PC-3 (cell line): ENCODE measurements around the gene EVA1B. TPM values are rescaled to one million over a fixed set of nuclear protein-coding genes. Genes with fewer than 3 reads are reported as not detected.

Source experiments
- ATAC-seq: fragments of 200-7000 bp; cut with Tn5 transposase; 2 replicates; pipeline ENCODE4 v1.9.1; 2020; ENCODE audit warnings: mild to moderate bottlenecking, moderate library complexity
- BruUV-seq: library from RNA; stranded (reverse); fragments of 400-500 nt; replicated peaks from 2 replicates; lab custom pipeline; 2021; lab: Mats Ljungman, UMichigan
- CTCF ChIA-PET: fragments of 300-600 bp; sonication (Branson Sonifier 250); formaldehyde crosslinking; loops from one replicate; lab custom pipeline; 2022; ENCODE audit warnings: antibody characterized with exemption; lab: Charles Lee
- POLR2A ChIA-PET: fragments of 300-600 bp; sonication (Branson Sonifier 250); formaldehyde crosslinking; loops from one replicate; lab custom pipeline; 2022; ENCODE audit warnings: antibody characterized with exemption; ENCODE audit not compliant: unreplicated experiment; lab: Charles Lee
- DNase-seq: peaks from one replicate; pipeline ENCODE4 v3.0.0-alpha.2; 2015
- H2AFZ ChIP-seq: fragments of 300-600 bp; sonication (generic); 2 replicates; pipeline ENCODE4 v1.6.0; 2016; ENCODE audit warnings: antibody characterized with exemption, low read length
- H3F3A ChIP-seq: fragments of 300-600 bp; sonication (generic); one replicate; pipeline ENCODE4 v1.6.0; 2017; ENCODE audit warnings: antibody characterized with exemption, low read length, control low read depth, mild to moderate bottlenecking; ENCODE audit not compliant: unreplicated experiment
- H3K27ac ChIP-seq: fragments of 300-600 bp; sonication (generic); 2 replicates; pipeline ENCODE4 v1.5.1; 2016; ENCODE audit warnings: mild to moderate bottlenecking, low read length
- H3K27me3 ChIP-seq: fragments of 300-600 bp; sonication (generic); 2 replicates; pipeline ENCODE4 v1.6.1; 2016; ENCODE audit warnings: low read length, mixed read lengths
- H3K36me3 ChIP-seq: fragments of 300-600 bp; sonication (generic); 2 replicates; pipeline ENCODE4 v1.6.1; 2016; ENCODE audit warnings: low read depth, mixed run types, low read length, mixed read lengths
- H3K4me1 ChIP-seq: fragments of 300-600 bp; sonication (generic); 2 replicates; pipeline ENCODE4 v1.5.1; 2016; ENCODE audit warnings: low read length; ENCODE audit not compliant: insufficient read depth
- H3K4me2 ChIP-seq: fragments of 300-600 bp; sonication (generic); 2 replicates; pipeline ENCODE4 v1.6.0; 2016; ENCODE audit warnings: low read length
- H3K4me3 ChIP-seq: fragments of 300-600 bp; sonication (generic); 2 replicates; pipeline ENCODE4 v1.5.1; 2016; ENCODE audit warnings: mild to moderate bottlenecking, low read length, mixed read lengths
- H3K79me2 ChIP-seq: fragments of 300-600 bp; sonication (generic); 2 replicates; pipeline ENCODE4 v1.6.1; 2017; ENCODE audit warnings: low read length, mixed read lengths
- H3K9ac ChIP-seq: fragments of 300-600 bp; sonication (generic); 2 replicates; pipeline ENCODE4 v1.6.0; 2016; ENCODE audit warnings: mild to moderate bottlenecking, low read length
- H3K9me2 ChIP-seq: fragments of 300-600 bp; sonication (generic); replicated peaks from 2 replicates; pipeline ENCODE4 v1.6.1; 2016; ENCODE audit warnings: mixed run types, low read length, mixed read lengths
- H3K9me3 ChIP-seq: fragments of 300-600 bp; sonication (generic); 2 replicates; pipeline ENCODE4 v1.6.1; 2016; ENCODE audit warnings: low read length, mixed read lengths
- H4K20me1 ChIP-seq: fragments of 300-600 bp; sonication (generic); 2 replicates; pipeline ENCODE4 v1.6.1; 2016; ENCODE audit warnings: low read length, mixed read lengths
- EZH2 ChIP-seq: fragments of 300-600 bp; sonication (generic); IDR thresholded peaks from one replicate; pipeline ENCODE4 v1.6.1; 2017; ENCODE audit warnings: antibody characterized with exemption, mild to moderate bottlenecking, low read length; ENCODE audit not compliant: unreplicated experiment
- EZH2phosphoT487 ChIP-seq: fragments of 300-600 bp; sonication (generic); IDR thresholded peaks from 2 replicates; pipeline ENCODE4 v1.6.1; 2018; ENCODE audit warnings: mild to moderate bottlenecking, antibody characterized with exemption, low read length, borderline replicate concordance
- intact Hi-C: fragments of 100-400 bp; cut with micrococcal nuclease; formaldehyde crosslinking; loops from 2 replicates; pipeline ENCODE4 v1.9.0; 2023
- total RNA-seq: library from RNA; depleted of rRNA; stranded (reverse); fragments of >200 nt; gene quantifications from 2 replicates; pipeline ENCODE4 v1.2.3, GENCODE V29; 2014
- TF ChIP-seq, protein P1 (sequence below): fragments of 300-600 bp; sonication (generic); conservative IDR thresholded peaks from 2 replicates; pipeline ENCODE4 v1.5.1; 2017; ENCODE audit warnings: antibody characterized with exemption, low read depth, mild to moderate bottlenecking, low read length

The EVA1B gene
- total RNA-seq, 1 experiment from 2014 or later, result 89.1 TPM

DNA sequence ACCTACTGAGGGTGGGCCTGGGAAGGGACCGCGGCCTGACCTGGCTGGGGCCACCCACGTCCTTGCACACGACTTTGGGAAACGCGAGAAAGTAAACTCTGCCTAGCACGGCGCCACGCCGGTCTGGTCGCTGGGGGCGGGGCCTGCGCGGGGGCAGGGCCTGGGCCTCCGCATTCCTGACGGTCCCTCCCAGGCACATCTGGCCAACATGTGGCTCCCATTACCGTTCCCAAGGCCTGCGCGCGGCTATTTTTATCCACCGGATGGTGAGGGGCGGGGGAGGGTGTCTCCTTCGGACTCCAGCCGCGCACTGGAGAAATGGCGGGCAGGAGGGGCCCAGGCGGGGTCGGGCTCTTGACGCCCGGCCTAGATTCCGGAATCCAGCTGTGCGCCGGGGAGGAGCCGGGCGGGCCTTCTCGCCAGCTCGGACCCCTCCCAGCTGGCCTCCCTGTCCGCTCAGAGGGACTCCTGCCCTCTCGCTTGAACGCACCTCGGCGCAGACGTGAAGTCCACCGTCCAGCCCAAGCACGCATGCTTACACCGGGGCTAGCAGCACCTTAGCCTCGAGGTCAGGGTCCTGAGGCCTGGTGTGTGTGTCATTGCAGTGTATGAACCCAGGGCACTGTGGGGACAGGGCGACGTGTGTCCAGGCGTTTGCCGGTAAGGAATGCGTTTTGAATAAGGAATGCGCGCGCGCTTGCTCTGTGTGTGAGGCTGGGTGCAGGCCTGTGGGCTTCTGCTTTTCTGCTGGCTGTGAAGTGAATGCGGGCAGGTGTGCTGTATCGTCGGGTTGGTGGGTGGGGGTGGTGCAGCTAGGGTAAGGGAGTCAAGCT lies 2.1 kb downstream of the EVA1B start:
- no peak overlapping the region for H3K9ac ChIP-seq
- intact Hi-C loops, result no loop called here
- H3F3A ChIP-seq, result no peaks in the 10 kb centered on the region
- ChIA-PET POLR2A (no interaction called here), CTCF (interaction anchor here (0.6 kb wide), 1 partner anchor 21 kb away, joined by 3 read pairs; no protein-coding TSS in a partner anchor)
- H3K4me1 ChIP-seq, result peaks cover 9% of the 10 kb centered on the region
- DNase-seq (no peak), ATAC-seq (no peak)
- no peak overlapping the region for H3K4me3 ChIP-seq
- TF ChIP-seq EZH2phosphoT487, result no peak
- no peak for TF ChIP-seq EZH2
- TF ChIP-seq, protein P1, sequence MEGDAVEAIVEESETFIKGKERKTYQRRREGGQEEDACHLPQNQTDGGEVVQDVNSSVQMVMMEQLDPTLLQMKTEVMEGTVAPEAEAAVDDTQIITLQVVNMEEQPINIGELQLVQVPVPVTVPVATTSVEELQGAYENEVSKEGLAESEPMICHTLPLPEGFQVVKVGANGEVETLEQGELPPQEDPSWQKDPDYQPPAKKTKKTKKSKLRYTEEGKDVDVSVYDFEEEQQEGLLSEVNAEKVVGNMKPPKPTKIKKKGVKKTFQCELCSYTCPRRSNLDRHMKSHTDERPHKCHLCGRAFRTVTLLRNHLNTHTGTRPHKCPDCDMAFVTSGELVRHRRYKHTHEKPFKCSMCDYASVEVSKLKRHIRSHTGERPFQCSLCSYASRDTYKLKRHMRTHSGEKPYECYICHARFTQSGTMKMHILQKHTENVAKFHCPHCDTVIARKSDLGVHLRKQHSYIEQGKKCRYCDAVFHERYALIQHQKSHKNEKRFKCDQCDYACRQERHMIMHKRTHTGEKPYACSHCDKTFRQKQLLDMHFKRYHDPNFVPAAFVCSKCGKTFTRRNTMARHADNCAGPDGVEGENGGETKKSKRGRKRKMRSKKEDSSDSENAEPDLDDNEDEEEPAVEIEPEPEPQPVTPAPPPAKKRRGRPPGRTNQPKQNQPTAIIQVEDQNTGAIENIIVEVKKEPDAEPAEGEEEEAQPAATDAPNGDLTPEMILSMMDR, result no peak
- H3K27ac ChIP-seq, result no peak overlapping the region
- no peak overlapping the region for H3K4me2 ChIP-seq
- no peaks in the 10 kb centered on the region for H3K36me3 ChIP-seq
- no peaks in the 10 kb centered on the region for H3K79me2 ChIP-seq
- no peaks in the 10 kb centered on the region for H3K9me3 ChIP-seq
- H3K27me3 ChIP-seq, result no peaks in the 10 kb centered on the region
- no TSS peak for BruUV-seq
- no peaks in the 10 kb centered on the region for H3K9me2 ChIP-seq
- H2AFZ ChIP-seq, result no peak overlapping the region
- H4K20me1 ChIP-seq, result no peaks in the 10 kb centered on the region

DNA sequence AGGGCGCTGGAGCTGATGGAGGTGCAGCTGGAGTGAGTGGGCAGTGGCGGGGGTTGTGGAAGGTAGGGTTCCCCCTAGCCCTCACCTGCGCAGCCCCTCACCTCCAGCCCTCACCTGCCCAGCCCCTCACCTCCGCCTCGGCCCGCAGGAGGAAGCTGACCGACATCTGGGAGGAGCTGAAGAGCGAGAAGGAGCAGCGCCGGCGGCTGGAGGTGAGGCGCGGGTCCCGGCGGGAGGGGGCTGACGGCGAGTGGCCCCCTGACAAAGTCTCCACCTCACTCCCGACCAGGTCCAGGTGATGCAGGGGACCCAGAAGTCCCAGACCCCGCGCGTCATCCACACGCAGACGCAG lies 2.7 kb downstream of the EVA1B start:
- Histone ChIP-seq H3K27ac (no peak overlapping the region), H3K9me3 (no peaks in the 10 kb centered on the region), H3K4me2 (no peak overlapping the region), H2AFZ (no peak overlapping the region), H3K27me3 (no peaks in the 10 kb centered on the region), H3K9ac (no peak overlapping the region), H3K4me3 (no peak overlapping the region), H3K4me1 (peaks cover 9% of the 10 kb centered on the region), H4K20me1 (no peaks in the 10 kb centered on the region), H3K36me3 (no peaks in the 10 kb centered on the region), H3K9me2 (no peaks in the 10 kb centered on the region), H3F3A (no peaks in the 10 kb centered on the region), H3K79me2 (no peaks in the 10 kb centered on the region)
- POLR2A ChIA-PET, result no interaction called here
- no TSS peak for BruUV-seq
- intact Hi-C loops, result no loop called here
- TF ChIP-seq EZH2 (no peak), EZH2phosphoT487 (no peak)
- TF ChIP-seq, protein P1, result no peak
- DNase-seq, result no peak
- no peak for ATAC-seq
- CTCF ChIA-PET, result no interaction called here

DNA sequence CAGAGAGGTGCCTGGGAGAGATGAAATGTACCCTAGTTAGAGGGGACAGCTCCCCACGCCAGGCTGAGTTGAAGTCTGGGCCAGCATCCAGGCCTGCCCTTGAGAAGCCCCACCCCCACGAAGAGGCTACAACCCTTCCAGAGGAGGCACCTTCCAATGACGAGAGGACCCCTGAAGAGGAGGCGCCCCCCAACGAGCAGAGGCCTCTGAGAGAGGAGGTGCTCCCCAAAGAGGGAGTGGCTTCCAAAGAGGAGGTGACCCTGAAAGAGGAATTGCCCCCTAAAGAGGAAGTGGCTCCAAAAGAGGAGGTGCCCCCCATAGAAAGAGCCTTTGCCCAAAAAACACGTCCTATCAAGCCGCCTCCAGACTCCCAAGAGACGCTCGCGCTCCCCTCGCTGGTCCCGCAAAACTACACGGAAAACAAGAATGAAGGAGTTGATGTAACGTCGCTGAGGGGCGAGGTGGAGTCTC lies 3.1 kb downstream of the EVA1B start:
- no peaks in the 10 kb centered on the region for H3K9me2 ChIP-seq
- TF ChIP-seq, protein P1, result no peak
- CTCF ChIA-PET, result no interaction called here
- H3K9ac ChIP-seq, result no peak overlapping the region
- H4K20me1 ChIP-seq, result no peaks in the 10 kb centered on the region
- H3F3A ChIP-seq, result no peaks in the 10 kb centered on the region
- H3K4me3 ChIP-seq, result no peak overlapping the region
- no peak overlapping the region for H3K27ac ChIP-seq
- H2AFZ ChIP-seq, result no peak overlapping the region
- intact Hi-C loops, result no loop called here
- ATAC-seq, result no peak
- no peaks in the 10 kb centered on the region for H3K27me3 ChIP-seq
- H3K9me3 ChIP-seq, result no peaks in the 10 kb centered on the region
- POLR2A ChIA-PET, result no interaction called here
- no peaks in the 10 kb centered on the region for H3K36me3 ChIP-seq
- peaks cover 9% of the 10 kb centered on the region for H3K4me1 ChIP-seq
- no peak overlapping the region for H3K4me2 ChIP-seq
- H3K79me2 ChIP-seq, result no peaks in the 10 kb centered on the region
- BruUV-seq, result no TSS peak
- no peak for DNase-seq
